Skin of body (tissue), 1 donor: ENCODE results near the gene DLST. TPM values are rescaled to one million over a fixed set of nuclear protein-coding genes. Genes with fewer than 3 reads are reported as not detected.

Experiments
- total RNA-seq: library from RNA; depleted of rRNA; stranded (reverse); fragments of >200 nt; gene quantifications from one replicate; pipeline ENCODE4 v1.2.3, GENCODE V29; 2014

Gene DLST
- total RNA-seq, 1 donor from 2014 or later: 68.8 TPM

Other genes starting within 250 kb of the DLST start
- gene AREL1, start 168.8 kb upstream of the DLST start, total RNA-seq: 15.0 TPM
- gene FCF1, start 168.8 kb upstream of the DLST start, total RNA-seq: 19.1 TPM
- gene YLPM1, start 118.6 kb upstream of the DLST start, total RNA-seq: 61.7 TPM
- not detected for gene PROX2, start 5.8 kb upstream of the DLST start, total RNA-seq
- 0.99 TPM for gene RPS6KL1, start 41.3 kb downstream of the DLST start, total RNA-seq
- gene PGF, start 73.7 kb downstream of the DLST start, total RNA-seq: 6.3 TPM
- gene EIF2B2, start 121.0 kb downstream of the DLST start, total RNA-seq: 22.6 TPM
- gene MLH3, start 169.6 kb downstream of the DLST start, total RNA-seq: 44.0 TPM
- 9.0 TPM for gene ACYP1, start 182.1 kb downstream of the DLST start, total RNA-seq
- gene ZC2HC1C, start 187.7 kb downstream of the DLST start, total RNA-seq: 0.59 TPM
- gene NEK9, start 245.1 kb downstream of the DLST start, total RNA-seq: 53.5 TPM